Measurements from ENCODE around the gene IL1RAPL2. TPM values are rescaled to one million over a fixed set of nuclear protein-coding genes. Genes with fewer than 3 reads are reported as not detected.

IL1RAPL2 gene
- total RNA-seq, 2 experiments from 2014 or later: not detected

DNA sequence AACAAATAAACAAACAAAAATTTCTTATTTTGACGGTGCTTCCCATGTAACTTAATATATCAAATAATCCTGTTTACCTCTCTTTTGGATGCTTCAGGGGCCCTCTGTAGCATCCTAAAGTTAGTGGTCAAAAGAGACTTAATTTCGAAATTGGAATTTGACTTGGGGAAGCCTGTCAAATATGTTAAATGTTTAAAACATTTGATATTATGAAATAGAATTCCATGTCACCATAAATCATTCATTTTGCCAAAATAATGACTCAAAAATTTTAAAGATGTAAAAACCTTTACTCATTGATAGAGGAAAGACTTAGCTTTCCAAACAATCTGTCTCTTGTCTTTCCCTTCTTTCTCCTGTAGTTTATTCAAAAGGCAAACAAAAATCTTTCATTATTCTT, 675.1 kb downstream of the IL1RAPL2 start:
- ChIA-PET CTCF (no interaction called here), POLR2A (no interaction called here)

DNA sequence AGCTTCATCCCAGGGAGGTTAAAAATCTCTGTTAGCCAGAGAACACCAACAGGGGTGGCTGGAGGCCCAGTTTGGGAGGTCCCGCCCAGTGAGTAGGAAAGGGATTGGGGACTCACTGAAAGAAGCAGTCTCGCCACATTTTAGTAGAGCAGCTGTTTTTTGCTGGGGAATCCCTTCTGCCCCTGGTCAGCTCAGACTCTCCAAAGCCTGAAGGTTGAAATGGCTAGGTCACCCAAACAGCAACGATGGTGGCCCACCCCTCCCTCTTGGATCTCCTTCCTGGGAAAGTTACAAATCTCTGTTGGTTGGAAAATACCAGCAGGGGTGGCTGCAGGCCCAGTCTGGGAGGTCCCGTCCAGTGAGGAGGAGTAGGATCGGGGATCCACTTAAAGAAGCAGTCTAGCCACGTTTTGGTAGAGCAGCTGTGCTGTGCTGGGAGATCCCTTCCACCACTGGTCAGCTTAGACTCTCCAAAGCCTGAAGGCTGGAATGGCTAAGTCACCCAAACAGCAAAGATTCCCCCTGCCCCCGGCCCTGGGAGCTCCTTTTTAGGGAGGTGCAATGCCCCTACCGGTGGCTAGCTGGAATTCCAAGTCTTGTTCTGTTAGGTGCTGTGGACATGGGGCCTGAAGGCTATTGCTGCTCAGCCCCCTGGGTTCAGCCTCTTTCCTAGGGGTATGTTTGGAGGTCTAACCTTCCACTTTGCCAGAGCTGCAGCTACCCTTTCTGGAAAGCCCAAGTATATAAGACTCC, 694.5 kb downstream of the IL1RAPL2 start:
- ChIA-PET CTCF (no interaction called here), POLR2A (no interaction called here)

GRCh38 chrX:105263171-105263570, 697.2 kb downstream of the IL1RAPL2 start:
- ChIA-PET POLR2A (no interaction called here), CTCF (no interaction called here)

- ChIA-PET CTCF (no interaction called here), POLR2A (no interaction called here)
These were observed 697.8 kb downstream of the IL1RAPL2 start for GRCh38 chrX:105263801-105264200.

DNA sequence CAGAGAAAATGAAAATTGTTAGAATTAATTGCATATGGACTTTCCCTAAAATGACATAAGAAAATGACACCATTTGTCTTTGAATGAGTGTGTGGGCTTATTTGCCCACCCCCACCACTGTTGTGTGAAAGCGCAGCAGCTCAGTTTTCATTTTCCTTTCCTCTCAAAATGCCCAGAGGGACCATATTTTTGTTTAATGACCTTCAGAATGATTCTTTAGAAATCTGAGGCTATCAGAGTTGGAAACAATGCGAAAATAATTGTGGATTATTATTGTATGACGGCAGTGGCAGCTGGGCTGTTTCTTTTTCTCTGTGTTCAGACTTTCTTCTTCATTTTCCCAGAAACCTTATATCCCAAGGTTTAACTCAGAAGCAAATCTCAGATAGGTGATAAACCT, 699.1 kb downstream of the IL1RAPL2 start:
- CTCF ChIA-PET: no interaction called here
- POLR2A ChIA-PET: no interaction called here

GRCh38 chrX:105266456-105266855, 700.5 kb downstream of the IL1RAPL2 start:
- ChIA-PET POLR2A (no interaction called here), CTCF (no interaction called here)

DNA sequence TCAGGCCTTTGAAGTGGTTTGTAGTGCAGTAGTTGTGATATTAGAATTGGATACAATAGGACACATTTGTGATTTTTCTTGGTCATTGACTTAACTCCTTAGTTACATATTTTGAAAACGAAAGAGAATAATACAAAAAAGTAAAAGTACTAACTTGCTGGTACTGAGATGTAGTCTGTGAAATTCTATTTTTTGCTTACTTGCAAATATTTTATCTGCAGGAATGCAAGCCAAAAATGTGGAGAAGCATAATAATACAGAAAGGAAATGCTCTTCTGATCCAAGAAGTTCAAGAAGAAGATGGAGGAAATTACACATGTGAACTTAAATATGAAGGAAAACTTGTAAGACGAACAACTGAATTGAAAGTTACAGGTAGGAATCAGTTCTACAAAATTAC, 701.2 kb downstream of the IL1RAPL2 start:
- POLR2A ChIA-PET: no interaction called here
- CTCF ChIA-PET: no interaction called here

DNA sequence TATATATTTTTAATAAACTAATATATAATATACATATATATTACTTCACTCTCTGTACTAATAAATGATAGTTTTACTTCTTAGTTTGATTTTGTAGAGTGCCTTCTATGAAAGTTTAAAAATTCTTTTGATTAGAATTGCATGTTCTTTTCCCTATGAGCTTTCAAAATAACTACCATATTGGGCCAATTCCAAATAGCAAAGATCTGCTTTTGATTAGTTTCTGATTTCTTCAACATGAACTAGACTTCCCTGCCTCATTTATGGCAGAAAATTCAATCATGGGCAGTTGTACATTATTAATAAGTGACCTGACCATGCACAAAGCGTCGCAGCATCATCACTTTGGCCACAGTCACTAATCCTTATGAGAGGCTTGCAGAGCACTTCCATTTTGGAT, 703.4 kb downstream of the IL1RAPL2 start:
- ChIA-PET POLR2A (no interaction called here), CTCF (no interaction called here)

DNA sequence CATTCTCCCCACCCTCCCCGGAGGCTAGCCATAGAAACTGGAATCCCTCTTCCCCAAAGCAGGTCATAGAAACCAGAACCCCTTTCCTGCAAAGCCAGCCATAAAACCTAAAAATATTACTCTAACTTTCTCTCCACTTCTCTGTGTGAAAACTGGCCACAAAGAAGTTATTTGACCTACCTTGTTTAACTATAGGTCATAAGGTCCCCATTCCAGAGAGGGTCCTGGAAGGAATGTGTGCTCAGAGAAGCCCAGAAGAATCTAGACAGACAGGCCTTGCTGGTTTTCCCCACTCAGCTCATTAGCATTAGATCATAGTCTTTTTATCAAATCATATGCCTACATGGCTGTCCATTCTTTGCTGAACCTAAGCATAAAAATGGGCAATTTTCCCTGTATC, 707.3 kb downstream of the IL1RAPL2 start:
- ChIA-PET POLR2A (no interaction called here), CTCF (no interaction called here)

DNA sequence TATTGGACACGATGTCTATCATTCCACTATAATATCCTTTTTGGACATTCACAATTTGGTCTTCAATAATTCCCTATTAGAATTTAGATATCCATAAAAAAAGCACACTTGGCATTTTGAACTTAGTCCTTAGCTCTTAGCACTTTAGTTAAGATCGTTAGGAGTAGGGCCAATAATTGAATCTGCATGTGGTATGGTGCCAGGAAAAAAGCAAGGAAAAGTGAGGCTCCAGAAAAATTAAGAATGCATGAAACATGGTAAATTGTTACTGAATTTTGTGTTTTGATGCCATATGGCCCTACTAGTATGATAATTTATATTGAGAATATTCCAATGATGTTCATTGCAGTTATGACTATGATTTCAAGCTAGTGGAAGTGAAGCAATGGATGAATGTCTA, 708.1 kb downstream of the IL1RAPL2 start:
- ChIA-PET CTCF (no interaction called here), POLR2A (no interaction called here)

- ChIA-PET POLR2A (no interaction called here), CTCF (no interaction called here)
These were observed 711.1 kb downstream of the IL1RAPL2 start for GRCh38 chrX:105277132-105277531.

DNA sequence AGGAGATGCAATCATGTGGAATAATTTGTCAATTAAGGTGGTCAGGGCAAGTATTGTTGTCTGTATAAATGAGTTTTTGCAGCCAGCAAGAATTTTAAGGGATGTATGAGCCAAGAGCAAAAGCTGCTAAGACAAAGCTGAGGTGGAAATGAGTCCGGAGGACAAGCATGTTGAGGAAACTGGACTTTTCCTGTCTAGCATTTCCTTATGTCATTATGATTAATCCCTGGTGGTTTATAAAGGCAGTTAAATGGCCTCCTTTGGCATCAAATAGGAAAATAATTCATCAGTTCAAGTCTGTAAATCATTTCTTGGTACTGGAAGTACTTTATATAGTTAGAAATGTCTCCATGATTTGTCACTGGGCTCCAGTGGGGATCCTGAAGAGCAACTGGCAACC, 716.1 kb downstream of the IL1RAPL2 start:
- POLR2A ChIA-PET: no interaction called here
- CTCF ChIA-PET: no interaction called here

DNA sequence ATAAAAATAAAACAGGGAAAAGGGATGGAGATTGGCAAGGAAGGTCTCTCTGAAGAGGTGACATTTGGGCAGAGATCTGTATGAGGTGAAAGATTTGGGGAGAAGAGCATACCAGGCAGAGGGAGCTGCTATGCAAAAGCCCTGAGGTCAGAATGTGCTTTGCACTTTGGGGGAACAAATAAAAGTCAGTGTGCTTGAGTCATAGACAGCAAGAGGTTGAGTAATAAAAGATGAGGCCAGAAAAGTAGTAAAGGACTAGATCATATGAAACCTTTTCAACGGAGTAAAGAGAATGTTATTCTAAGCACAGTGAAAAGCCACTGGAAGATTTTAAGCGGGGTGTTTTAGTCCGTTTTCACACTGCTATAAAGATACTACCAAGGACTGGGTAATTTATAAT, 731.0 kb downstream of the IL1RAPL2 start:
- ChIA-PET CTCF (no interaction called here), POLR2A (no interaction called here)

- CTCF ChIA-PET: no interaction called here
- POLR2A ChIA-PET: no interaction called here
These were observed 733.3 kb downstream of the IL1RAPL2 start for GRCh38 chrX:105299286-105299685.

DNA sequence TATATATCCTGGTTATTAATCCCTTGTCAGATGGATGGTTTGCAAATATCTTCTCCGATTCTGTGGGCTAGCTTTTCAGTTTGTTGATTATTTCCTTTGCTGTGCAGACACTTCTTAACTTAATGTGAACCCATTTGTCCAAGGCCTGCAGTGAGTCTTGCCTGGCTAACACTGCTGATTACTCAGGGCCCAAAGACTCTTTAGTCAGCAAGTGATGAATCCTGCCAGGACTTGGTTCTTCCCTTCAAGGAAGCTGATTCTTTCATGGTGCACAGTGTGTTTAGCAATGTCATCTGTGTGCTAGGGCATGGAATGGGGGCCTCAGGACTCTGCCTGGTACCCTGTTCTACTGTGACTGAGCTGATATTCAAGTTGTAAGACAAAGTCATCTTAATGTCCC, 736.2 kb downstream of the IL1RAPL2 start:
- POLR2A ChIA-PET: no interaction called here
- CTCF ChIA-PET: no interaction called here

DNA sequence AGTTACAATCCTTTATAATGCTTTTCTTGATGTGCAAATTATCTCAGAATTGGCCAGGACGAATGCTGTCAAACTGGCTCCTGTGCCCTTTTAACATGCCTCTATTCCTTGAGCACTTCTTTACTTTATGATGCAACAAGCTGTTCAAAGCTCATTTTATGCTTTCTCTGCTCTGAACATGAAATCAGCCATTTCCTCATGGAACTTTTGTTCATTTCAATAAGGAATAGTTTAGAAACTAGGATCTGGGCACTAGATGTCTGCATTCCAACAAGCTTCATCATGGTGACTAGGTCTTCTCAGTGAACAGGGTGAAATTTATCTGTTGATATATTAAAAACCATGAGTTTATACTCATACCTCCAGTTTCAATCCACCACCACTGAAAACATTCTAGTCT, 741.8 kb downstream of the IL1RAPL2 start:
- POLR2A ChIA-PET: no interaction called here
- CTCF ChIA-PET: no interaction called here

- ChIA-PET POLR2A (no interaction called here), CTCF (no interaction called here)
These were observed 747.6 kb downstream of the IL1RAPL2 start for GRCh38 chrX:105313596-105313995.

GRCh38 chrX:105314458-105314857, 748.5 kb downstream of the IL1RAPL2 start:
- ChIA-PET POLR2A (no interaction called here), CTCF (no interaction called here)

DNA sequence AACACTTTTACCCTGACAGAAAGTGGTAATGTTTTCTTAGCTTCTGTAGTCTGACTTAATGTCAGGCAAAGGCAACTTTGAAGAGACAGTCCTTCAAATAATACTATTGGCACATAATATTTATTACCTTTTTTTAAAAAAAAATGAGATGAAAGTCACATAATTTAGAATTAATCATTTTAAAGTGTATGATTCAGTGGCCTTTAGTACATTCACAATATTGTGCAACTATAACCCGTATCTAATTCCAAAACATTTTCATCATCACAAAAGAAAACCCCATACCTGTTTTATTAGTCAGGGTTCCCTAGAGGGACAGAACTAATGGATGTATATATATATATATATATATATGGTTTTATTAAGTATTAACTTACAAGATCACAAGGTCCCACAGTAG, 749.2 kb downstream of the IL1RAPL2 start:
- ChIA-PET CTCF (no interaction called here), POLR2A (no interaction called here)

GRCh38 chrX:105317117-105317516, 751.1 kb downstream of the IL1RAPL2 start:
- ChIA-PET POLR2A (no interaction called here), CTCF (no interaction called here)

GRCh38 chrX:105323928-105324327, 757.9 kb downstream of the IL1RAPL2 start:
- POLR2A ChIA-PET: no interaction called here
- CTCF ChIA-PET: no interaction called here

DNA sequence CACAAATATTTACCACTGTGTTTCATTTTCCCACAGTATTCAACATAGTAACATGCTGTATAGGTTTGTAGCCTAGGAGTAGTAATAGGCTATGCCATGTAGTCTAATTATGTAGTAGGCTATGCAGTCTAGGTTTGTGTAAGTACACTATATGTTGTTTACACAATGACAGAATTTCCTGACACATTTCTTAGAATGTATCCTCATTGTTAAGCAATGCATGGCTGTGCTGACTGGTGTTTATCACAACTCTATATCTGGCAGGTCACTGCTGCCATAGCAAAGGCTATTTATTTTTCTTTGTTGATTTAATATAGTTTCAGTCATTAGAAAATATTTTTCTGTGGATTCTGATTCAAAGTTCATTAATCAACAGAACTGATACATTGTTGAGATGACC, 762.8 kb downstream of the IL1RAPL2 start:
- CTCF ChIA-PET: no interaction called here
- POLR2A ChIA-PET: no interaction called here

GRCh38 chrX:105331244-105331643, 765.2 kb downstream of the IL1RAPL2 start:
- ChIA-PET POLR2A (no interaction called here), CTCF (no interaction called here)

Data from activated CD8-positive, alpha-beta memory T cell treated with anti-CD3 and anti-CD28 coated beads for 36 hours (primary cell).